SK-N-SH treated with all-trans-retinoic acid at 6 μM for 48 hours (cell line): ENCODE measurements around the gene ARPC5L.

Experiments used
- ATAC-seq: fragments of 200-7000 bp; cut with Tn5 transposase; 3 replicates; pipeline ENCODE4 v1.9.1; 2020; ENCODE audit warnings: mild to moderate bottlenecking, moderate library complexity
- ARNTL ChIP-seq: fragments of 450-650 bp; formaldehyde crosslinking; IDR thresholded peaks from 2 replicates; pipeline ENCODE4 v1.5.0; 2020; ENCODE audit warnings: low read depth, mild to moderate bottlenecking, moderate library complexity, borderline replicate concordance
- BACH2 ChIP-seq: fragments of 250-450 bp; sonication (Bioruptor Pico); IDR thresholded peaks from 2 replicates; pipeline ENCODE4 v1.9.0; 2021; ENCODE audit warnings: mild to moderate bottlenecking, borderline replicate concordance
- CSDC2 ChIP-seq: fragments of 250-450 bp; sonication (Bioruptor Pico); IDR thresholded peaks from 2 replicates; pipeline ENCODE4 v1.5.0; 2020; ENCODE audit warnings: mild to moderate bottlenecking, moderate library complexity
- ESRRG ChIP-seq: fragments of 250-450 bp; sonication (Bioruptor Pico); IDR thresholded peaks from 2 replicates; pipeline ENCODE4 v1.6.1; 2021; ENCODE audit warnings: mild to moderate bottlenecking
- GLIS3 ChIP-seq: fragments of 250-450 bp; sonication (Bioruptor Pico); IDR thresholded peaks from 2 replicates; pipeline ENCODE4 v1.5.0; 2020; ENCODE audit warnings: mild to moderate bottlenecking, moderate library complexity
- ISL1 ChIP-seq: fragments of 250-450 bp; sonication (Bioruptor Pico); IDR thresholded peaks from 2 replicates; pipeline ENCODE4 v2.1.2; 2022; ENCODE audit warnings: mild to moderate bottlenecking, moderate library complexity
- OSR1 ChIP-seq: fragments of 250-450 bp; sonication (Bioruptor Pico); IDR thresholded peaks from 2 replicates; pipeline ENCODE4 v1.8.0; 2022; ENCODE audit warnings: moderate library complexity, mild to moderate bottlenecking, inconsistent platforms
- PPARA ChIP-seq: fragments of 250-450 bp; sonication (Bioruptor Pico); IDR thresholded peaks from 2 replicates; pipeline ENCODE4 v1.5.0; 2020; ENCODE audit warnings: mild to moderate bottlenecking, borderline replicate concordance
- RARB ChIP-seq: fragments of 250-450 bp; sonication (Bioruptor Pico); IDR thresholded peaks from 2 replicates; pipeline ENCODE4 v1.8.0; 2021; ENCODE audit warnings: mild to moderate bottlenecking, moderate library complexity
- SNAI2 ChIP-seq: fragments of 250-450 bp; sonication (Bioruptor Pico); IDR thresholded peaks from 2 replicates; pipeline ENCODE4 v1.5.0; 2020; ENCODE audit warnings: mild to moderate bottlenecking, moderate library complexity
- TOX ChIP-seq: fragments of 250-450 bp; sonication (Bioruptor Pico); IDR thresholded peaks from 2 replicates; pipeline ENCODE4 v1.8.0; 2021; ENCODE audit warnings: mild to moderate bottlenecking, moderate library complexity, borderline replicate concordance
- ZC3H10 ChIP-seq: fragments of 250-450 bp; sonication (Bioruptor Pico); IDR thresholded peaks from 2 replicates; pipeline ENCODE4 v1.5.1; 2021; ENCODE audit warnings: mild to moderate bottlenecking, moderate library complexity
- ZFP3 ChIP-seq: fragments of 250-450 bp; sonication (Bioruptor Pico); IDR thresholded peaks from 2 replicates; pipeline ENCODE4 v1.5.0; 2020; ENCODE audit warnings: mild to moderate bottlenecking, moderate library complexity
- ZFP30 ChIP-seq: fragments of 450-650 bp; formaldehyde crosslinking; IDR thresholded peaks from 2 replicates; pipeline ENCODE4 v1.5.0; 2022; ENCODE audit warnings: mild to moderate bottlenecking, moderate library complexity
- ZNF565 ChIP-seq: fragments of 450-650 bp; formaldehyde crosslinking; conservative IDR thresholded peaks from 2 replicates; pipeline ENCODE4 v1.5.0; 2020; ENCODE audit warnings: low read depth, mild to moderate bottlenecking, moderate library complexity
- ZNF70 ChIP-seq: fragments of 450-650 bp; formaldehyde crosslinking; IDR thresholded peaks from 2 replicates; pipeline ENCODE4 v1.5.0; 2020; ENCODE audit warnings: mild to moderate bottlenecking, moderate library complexity
- ZNF8 ChIP-seq: fragments of 450-650 bp; formaldehyde crosslinking; IDR thresholded peaks from 2 replicates; pipeline ENCODE4 v1.5.0; 2020; ENCODE audit warnings: mild to moderate bottlenecking, moderate library complexity
- TF ChIP-seq, protein P1 (sequence below): fragments of 250-450 bp; sonication (Bioruptor Pico); IDR thresholded peaks from 2 replicates; pipeline ENCODE4 v1.5.1; 2020; ENCODE audit warnings: low read depth, mild to moderate bottlenecking, moderate library complexity
- TF ChIP-seq, protein P2 (sequence below): fragments of 250-450 bp; sonication (Bioruptor Pico); IDR thresholded peaks from 2 replicates; pipeline ENCODE4 v1.8.0; 2020; ENCODE audit warnings: mild to moderate bottlenecking, moderate library complexity, borderline replicate concordance
- TF ChIP-seq, protein P3 (sequence below): fragments of 250-450 bp; sonication (Bioruptor Pico); IDR thresholded peaks from 2 replicates; pipeline ENCODE4 v1.8.0; 2021; ENCODE audit warnings: low read depth, mild to moderate bottlenecking, moderate library complexity, borderline replicate concordance
- TF ChIP-seq, protein P4 (sequence below): fragments of 250-450 bp; sonication (Bioruptor Pico); IDR thresholded peaks from 2 replicates; pipeline ENCODE4 v1.5.0; 2020; ENCODE audit warnings: mild to moderate bottlenecking, moderate library complexity

ARPC5L gene

DNA sequence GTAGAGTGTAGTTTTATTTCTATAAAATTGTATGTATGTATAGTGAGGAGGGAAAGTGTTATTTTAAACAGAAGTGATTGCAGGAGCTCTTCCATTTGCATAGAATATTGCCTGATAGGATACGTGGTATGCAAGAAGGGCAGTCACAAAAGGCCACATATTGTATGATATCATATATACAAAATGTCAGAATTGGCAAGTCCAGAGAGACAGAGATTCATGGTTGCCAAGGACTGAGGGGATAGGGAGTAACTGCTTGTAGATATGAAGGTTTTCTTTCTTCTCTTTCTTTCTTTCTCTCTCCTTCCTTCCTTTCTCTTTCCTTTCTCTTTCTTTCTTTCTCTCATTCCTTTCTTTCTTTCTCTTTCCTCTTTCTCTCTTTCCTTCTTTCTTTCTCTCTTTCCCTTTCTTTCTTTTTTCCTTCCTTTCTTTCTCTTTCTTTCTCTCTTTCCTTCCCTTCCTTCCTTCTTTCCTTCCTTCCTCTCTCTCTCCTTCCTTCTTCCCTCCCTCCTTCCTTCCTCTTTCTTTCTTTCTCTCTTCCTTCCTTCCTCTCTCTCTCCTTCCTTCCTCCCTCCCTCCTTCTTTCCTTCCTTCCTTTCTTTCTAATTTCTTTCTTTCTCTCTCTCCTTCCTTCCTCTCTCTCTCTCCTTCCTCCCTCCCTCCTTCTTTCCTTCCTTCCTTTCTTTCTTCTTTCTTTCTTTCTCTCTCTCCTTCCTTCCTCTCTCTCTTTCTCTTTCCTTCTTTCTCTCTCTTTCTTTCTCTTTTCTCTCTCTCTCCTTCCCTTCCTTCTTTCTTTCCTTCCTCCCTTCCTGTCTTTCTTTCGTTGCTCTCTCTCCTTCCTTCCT lies 33.2 kb upstream of the ARPC5L start (continued):
- TF ChIP-seq CSDC2 (no peak), GLIS3 (no peak), ZFP3 (no peak)
- TF ChIP-seq, protein P1, sequence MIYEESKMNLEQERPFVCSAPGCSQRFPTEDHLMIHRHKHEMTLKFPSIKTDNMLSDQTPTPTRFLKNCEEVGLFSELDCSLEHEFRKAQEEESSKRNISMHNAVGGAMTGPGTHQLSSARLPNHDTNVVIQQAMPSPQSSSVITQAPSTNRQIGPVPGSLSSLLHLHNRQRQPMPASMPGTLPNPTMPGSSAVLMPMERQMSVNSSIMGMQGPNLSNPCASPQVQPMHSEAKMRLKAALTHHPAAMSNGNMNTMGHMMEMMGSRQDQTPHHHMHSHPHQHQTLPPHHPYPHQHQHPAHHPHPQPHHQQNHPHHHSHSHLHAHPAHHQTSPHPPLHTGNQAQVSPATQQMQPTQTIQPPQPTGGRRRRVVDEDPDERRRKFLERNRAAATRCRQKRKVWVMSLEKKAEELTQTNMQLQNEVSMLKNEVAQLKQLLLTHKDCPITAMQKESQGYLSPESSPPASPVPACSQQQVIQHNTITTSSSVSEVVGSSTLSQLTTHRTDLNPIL (CRISPR knock-in tag), result no peak

DNA sequence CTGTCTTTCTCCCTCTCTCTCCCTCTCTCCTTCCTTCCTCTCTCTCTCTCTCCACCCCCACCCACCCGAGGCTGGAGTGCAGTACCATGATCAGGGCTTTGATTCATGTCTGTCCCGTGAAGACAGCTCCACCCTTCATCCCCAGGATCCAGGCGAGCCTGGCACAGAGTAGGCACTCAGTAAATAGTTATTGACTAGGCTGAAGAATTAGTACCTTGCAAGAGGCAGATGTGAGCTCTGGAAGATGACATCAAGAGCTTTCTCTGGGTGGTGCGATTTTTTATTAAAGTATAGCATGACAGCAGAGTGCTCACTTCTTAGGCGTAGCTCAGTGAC lies 32.6 kb upstream of the ARPC5L start:
- no peak for ATAC-seq
- TF ChIP-seq ARNTL (no peak), ZNF70 (CRISPR knock-in tag) (no peak), BACH2 (CRISPR knock-in tag) (no peak), OSR1 (CRISPR knock-in tag) (no peak), ZNF565 (CRISPR knock-in tag) (no peak), ZFP3 (no peak), ZNF8 (no peak), ISL1 (CRISPR knock-in tag) (no peak), TOX (CRISPR knock-in tag) (no peak), ZFP30 (CRISPR knock-in tag) (no peak), ZC3H10 (CRISPR knock-in tag) (no peak), RARB (no peak), CSDC2 (no peak), GLIS3 (no peak), SNAI2 (CRISPR knock-in tag) (no peak)
- TF ChIP-seq, protein P2, sequence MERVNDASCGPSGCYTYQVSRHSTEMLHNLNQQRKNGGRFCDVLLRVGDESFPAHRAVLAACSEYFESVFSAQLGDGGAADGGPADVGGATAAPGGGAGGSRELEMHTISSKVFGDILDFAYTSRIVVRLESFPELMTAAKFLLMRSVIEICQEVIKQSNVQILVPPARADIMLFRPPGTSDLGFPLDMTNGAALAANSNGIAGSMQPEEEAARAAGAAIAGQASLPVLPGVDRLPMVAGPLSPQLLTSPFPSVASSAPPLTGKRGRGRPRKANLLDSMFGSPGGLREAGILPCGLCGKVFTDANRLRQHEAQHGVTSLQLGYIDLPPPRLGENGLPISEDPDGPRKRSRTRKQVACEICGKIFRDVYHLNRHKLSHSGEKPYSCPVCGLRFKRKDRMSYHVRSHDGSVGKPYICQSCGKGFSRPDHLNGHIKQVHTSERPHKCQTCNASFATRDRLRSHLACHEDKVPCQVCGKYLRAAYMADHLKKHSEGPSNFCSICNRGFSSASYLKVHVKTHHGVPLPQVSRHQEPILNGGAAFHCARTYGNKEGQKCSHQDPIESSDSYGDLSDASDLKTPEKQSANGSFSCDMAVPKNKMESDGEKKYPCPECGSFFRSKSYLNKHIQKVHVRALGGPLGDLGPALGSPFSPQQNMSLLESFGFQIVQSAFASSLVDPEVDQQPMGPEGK (CRISPR knock-in tag), result no peak
- TF ChIP-seq, protein P3, sequence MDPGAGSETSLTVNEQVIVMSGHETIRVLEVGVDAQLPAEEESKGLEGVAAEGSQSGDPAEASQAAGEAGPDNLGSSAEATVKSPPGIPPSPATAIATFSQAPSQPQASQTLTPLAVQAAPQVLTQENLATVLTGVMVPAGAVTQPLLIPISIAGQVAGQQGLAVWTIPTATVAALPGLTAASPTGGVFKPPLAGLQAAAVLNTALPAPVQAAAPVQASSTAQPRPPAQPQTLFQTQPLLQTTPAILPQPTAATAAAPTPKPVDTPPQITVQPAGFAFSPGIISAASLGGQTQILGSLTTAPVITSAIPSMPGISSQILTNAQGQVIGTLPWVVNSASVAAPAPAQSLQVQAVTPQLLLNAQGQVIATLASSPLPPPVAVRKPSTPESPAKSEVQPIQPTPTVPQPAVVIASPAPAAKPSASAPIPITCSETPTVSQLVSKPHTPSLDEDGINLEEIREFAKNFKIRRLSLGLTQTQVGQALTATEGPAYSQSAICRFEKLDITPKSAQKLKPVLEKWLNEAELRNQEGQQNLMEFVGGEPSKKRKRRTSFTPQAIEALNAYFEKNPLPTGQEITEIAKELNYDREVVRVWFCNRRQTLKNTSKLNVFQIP, result no peak
- TF ChIP-seq, protein P4, sequence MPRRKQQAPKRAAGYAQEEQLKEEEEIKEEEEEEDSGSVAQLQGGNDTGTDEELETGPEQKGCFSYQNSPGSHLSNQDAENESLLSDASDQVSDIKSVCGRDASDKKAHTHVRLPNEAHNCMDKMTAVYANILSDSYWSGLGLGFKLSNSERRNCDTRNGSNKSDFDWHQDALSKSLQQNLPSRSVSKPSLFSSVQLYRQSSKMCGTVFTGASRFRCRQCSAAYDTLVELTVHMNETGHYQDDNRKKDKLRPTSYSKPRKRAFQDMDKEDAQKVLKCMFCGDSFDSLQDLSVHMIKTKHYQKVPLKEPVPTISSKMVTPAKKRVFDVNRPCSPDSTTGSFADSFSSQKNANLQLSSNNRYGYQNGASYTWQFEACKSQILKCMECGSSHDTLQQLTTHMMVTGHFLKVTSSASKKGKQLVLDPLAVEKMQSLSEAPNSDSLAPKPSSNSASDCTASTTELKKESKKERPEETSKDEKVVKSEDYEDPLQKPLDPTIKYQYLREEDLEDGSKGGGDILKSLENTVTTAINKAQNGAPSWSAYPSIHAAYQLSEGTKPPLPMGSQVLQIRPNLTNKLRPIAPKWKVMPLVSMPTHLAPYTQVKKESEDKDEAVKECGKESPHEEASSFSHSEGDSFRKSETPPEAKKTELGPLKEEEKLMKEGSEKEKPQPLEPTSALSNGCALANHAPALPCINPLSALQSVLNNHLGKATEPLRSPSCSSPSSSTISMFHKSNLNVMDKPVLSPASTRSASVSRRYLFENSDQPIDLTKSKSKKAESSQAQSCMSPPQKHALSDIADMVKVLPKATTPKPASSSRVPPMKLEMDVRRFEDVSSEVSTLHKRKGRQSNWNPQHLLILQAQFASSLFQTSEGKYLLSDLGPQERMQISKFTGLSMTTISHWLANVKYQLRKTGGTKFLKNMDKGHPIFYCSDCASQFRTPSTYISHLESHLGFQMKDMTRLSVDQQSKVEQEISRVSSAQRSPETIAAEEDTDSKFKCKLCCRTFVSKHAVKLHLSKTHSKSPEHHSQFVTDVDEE, result no peak

DNA sequence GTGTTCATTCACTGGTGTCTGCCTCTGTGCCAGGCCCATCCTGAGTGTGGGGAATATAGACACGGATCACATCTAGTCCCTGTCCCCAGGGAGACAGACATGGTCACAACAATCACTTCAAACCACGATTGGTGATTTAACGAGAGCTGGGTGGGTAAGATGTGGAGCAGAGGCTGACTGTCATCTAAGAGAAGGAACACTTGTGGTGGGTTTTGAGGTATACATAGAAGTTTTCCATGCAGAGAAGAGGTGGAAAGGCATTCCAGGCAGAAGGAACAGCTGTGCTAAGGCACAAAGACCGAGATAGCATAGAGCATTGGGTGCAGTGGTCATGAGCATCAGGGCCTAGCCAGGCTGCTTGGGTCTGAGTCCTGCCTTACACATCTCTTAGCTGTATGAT lies 31.3 kb upstream of the ARPC5L start:
- no peak for ATAC-seq
- TF ChIP-seq OSR1 (CRISPR knock-in tag), result no peak
- peak; percentile 94 for TF ChIP-seq ZFP3

DNA sequence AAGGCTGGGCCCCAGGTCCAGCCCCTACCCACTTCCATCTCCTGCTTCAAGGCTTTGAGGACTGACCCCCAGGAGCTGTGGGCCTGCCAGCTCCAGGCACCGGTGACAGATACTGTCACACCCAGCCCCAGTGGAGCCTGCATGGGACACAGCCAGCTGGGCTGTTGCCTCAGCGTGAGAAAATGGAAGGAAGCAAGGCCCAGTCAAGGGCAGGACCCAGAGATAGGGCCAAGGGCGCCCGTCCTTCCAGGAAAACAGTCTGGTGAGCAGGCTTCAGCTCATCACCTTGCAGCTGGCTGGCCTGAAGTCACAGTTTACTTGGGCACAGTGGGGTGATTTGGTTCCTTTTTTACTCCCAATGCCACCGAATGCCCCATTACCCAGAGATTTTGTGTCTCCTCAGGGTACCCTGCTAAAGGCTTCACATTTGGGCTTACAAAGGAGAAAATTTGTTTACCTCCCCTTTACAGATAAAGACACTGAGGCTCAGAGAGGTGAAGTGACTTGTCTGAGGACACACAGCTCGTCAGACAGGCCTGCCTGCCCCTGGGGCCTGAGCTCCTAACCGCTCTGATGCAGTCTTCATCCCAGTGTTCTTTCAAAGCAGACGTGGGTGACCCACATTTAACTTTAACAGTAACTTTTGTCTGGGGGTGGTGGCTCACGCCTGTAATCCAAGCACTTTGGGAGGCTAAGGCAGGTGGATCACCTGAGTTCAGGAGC lies 30.1 kb upstream of the ARPC5L start:
- no peak for ATAC-seq
- TF ChIP-seq ISL1 (CRISPR knock-in tag), result no peak
- TF ChIP-seq BACH2 (CRISPR knock-in tag), result no peak
- TF ChIP-seq ZNF565 (CRISPR knock-in tag), result no peak
- no peak for TF ChIP-seq ARNTL
- TF ChIP-seq ZNF8, result no peak
- no peak for TF ChIP-seq ZFP3
- TF ChIP-seq SNAI2 (CRISPR knock-in tag), result no peak
- no peak for TF ChIP-seq CSDC2
- TF ChIP-seq, protein P4, result no peak
- TF ChIP-seq, protein P2 (CRISPR knock-in tag), result no peak
- no peak for TF ChIP-seq ZNF70 (CRISPR knock-in tag)
- no peak for TF ChIP-seq ESRRG (CRISPR knock-in tag)
- no peak for TF ChIP-seq PPARA
